ENCODE results near the gene SLC3A2. TPM values are rescaled to one million over a fixed set of nuclear protein-coding genes. Genes with fewer than 3 reads are reported as not detected.

SLC3A2 gene
- total RNA-seq, 4 donors from 2014 or later: 108 to 148 (median 133) TPM

GRCh38 chr11:62853279-62853965 is 27.3 kb upstream of the SLC3A2 start:
- no peak for TF ChIP-seq EP300 (IDR thresholded peaks at IDR 0.05)
- no peak for TF ChIP-seq CTCF (IDR thresholded peaks at IDR 0.05)
- no peak for TF ChIP-seq POLR2A (IDR thresholded peaks at IDR 0.05)
- Histone ChIP-seq H3K36me3 (peaks cover 0 to 33% (median 4%) of the 10 kb centered on the region in 3 donors), H3K9me3 (no peaks in the 10 kb centered on the region), H3K27ac (peak overlapping the region in 1 of 4 donors; percentile 84), H3K4me1 (peaks cover 3 to 38% (median 20%) of the 10 kb centered on the region in 4 donors), H3K27me3 (no peaks in the 10 kb centered on the region), H3K4me3 (no peak overlapping the region)
- whole genome bisulfite sequencing, 2 donors: 63% methylated on average over 7 of the region's 7 CpGs
- no peak for DNase-seq (ENCODE audit: low spot score in 2 of 2)

GRCh38 chr11:62854013-62854824 is 26.5 kb upstream of the SLC3A2 start:
- TF ChIP-seq POLR2A (IDR thresholded peaks at IDR 0.05) (no peak), CTCF (IDR thresholded peaks at IDR 0.05) (no peak), EP300 (IDR thresholded peaks at IDR 0.05) (no peak)

GRCh38 chr11:62854825-62855570 is 25.7 kb upstream of the SLC3A2 start:
- no peaks in the 10 kb centered on the region for H3K9me3 ChIP-seq
- H3K4me1 ChIP-seq: peaks cover 3 to 38% (median 20%) of the 10 kb centered on the region in 4 donors
- DNase-seq (ENCODE audit: low spot score in 2 of 2): no peak
- H3K4me3 ChIP-seq: peak overlapping the region; percentile 56 to 80 (median 73)
- peaks cover 0 to 33% (median 4%) of the 10 kb centered on the region in 3 donors for H3K36me3 ChIP-seq
- WGBS, 2 donors: 2% methylated on average over 15 of the region's 15 CpGs
- no peaks in the 10 kb centered on the region for H3K27me3 ChIP-seq
- TF ChIP-seq POLR2A (IDR thresholded peaks at IDR 0.05) (no peak), CTCF (IDR thresholded peaks at IDR 0.05) (no peak)
- H3K27ac ChIP-seq: peak overlapping the region; percentile 58 to 84 (median 65)

More at GRCh38 chr11:62854013-62854824, 26.5 kb upstream of the SLC3A2 start:
- WGBS, 2 donors: 11 to 15% methylated on average over 8 of the region's 8 CpGs
- H3K27ac ChIP-seq: peak overlapping the region in 3 of 4 donors; percentile 40 to 84 (median 72)
- no peaks in the 10 kb centered on the region for H3K9me3 ChIP-seq
- H3K4me3 ChIP-seq: peak overlapping the region; percentile 56 to 80 (median 73)
- no peak for DNase-seq (ENCODE audit: low spot score in 2 of 2)
- no peaks in the 10 kb centered on the region for H3K27me3 ChIP-seq
- peaks cover 3 to 38% (median 20%) of the 10 kb centered on the region in 4 donors for H3K4me1 ChIP-seq
- peaks cover 0 to 33% (median 4%) of the 10 kb centered on the region in 3 donors for H3K36me3 ChIP-seq

GRCh38 chr11:62855571-62856332 is 24.9 kb upstream of the SLC3A2 start:
- no peaks in the 10 kb centered on the region for H3K27me3 ChIP-seq
- H3K4me3 ChIP-seq: peak overlapping the region; percentile 63 to 80 (median 73)
- peaks cover 0 to 33% (median 4%) of the 10 kb centered on the region in 3 donors for H3K36me3 ChIP-seq
- peaks cover 3 to 38% (median 20%) of the 10 kb centered on the region in 4 donors for H3K4me1 ChIP-seq
- 0 to 1% methylated on average over 52 to 53 of the region's 54 CpGs for WGBS, 2 donors
- DNase-seq (ENCODE audit: low spot score in 2 of 2): peak; percentile 92 to 93
- no peaks in the 10 kb centered on the region for H3K9me3 ChIP-seq
- TF ChIP-seq POLR2A (IDR thresholded peaks at IDR 0.05) (peak; percentile 85 to 94), EP300 (IDR thresholded peaks at IDR 0.05) (peak; percentile 92 to 100), CTCF (IDR thresholded peaks at IDR 0.05) (peak in 2 of 5 experiments; percentile 23 to 59)
- peak overlapping the region; percentile 58 to 84 (median 70) for H3K27ac ChIP-seq
